OCI-LY1 (cell line): ENCODE data around the gene TMED10.
A peak's percentile ranks its signal among the peaks of the same experiment; 100 is the strongest.

Experiments used
- H2AFZ ChIP-seq: fragments of 200-600 bp; sonication (generic), shearing (Covaris generic); 2 replicates; pipeline ENCODE4 v1.6.0; 2014; ENCODE audit warnings: antibody characterized with exemption, mild to moderate bottlenecking, low read length
- H3F3A ChIP-seq: fragments of 200-600 bp; sonication (generic), shearing (Covaris generic); 2 replicates; pipeline ENCODE4 v1.6.0; 2014; ENCODE audit warnings: mild to moderate bottlenecking, antibody characterized with exemption, low read length, moderate library complexity; ENCODE audit not compliant: insufficient read depth
- H3K27ac ChIP-seq: fragments of 200-600 bp; sonication (generic); 2 replicates; pipeline ENCODE4 v1.5.1; 2014; ENCODE audit warnings: low read length, mixed run types, mild to moderate bottlenecking, low read depth; ENCODE audit not compliant: poor library complexity, severe bottlenecking
- H3K27me3 ChIP-seq: fragments of 200-600 bp; sonication (generic); 2 replicates; pipeline ENCODE4 v1.6.0; 2014; ENCODE audit warnings: antibody characterized with exemption, mild to moderate bottlenecking, low read length, moderate library complexity; ENCODE audit not compliant: insufficient read depth
- H3K36me3 ChIP-seq: fragments of 200-600 bp; sonication (generic); 2 replicates; pipeline ENCODE4 v1.6.1; 2014; ENCODE audit warnings: mild to moderate bottlenecking, antibody characterized with exemption, low read length, moderate library complexity, mixed read lengths; ENCODE audit not compliant: insufficient read depth
- H3K4me1 ChIP-seq: fragments of 200-600 bp; sonication (generic); 2 replicates; pipeline ENCODE4 v1.5.1; 2014; ENCODE audit warnings: mild to moderate bottlenecking, low read length, moderate library complexity; ENCODE audit not compliant: insufficient read depth, severe bottlenecking
- H3K4me2 ChIP-seq: fragments of 200-600 bp; sonication (generic), shearing (Covaris generic); 2 replicates; pipeline ENCODE4 v1.6.1; 2014; ENCODE audit warnings: low read length
- H3K4me3 ChIP-seq: fragments of 200-600 bp; sonication (generic); 2 replicates; pipeline ENCODE4 v1.5.1; 2014; ENCODE audit warnings: low read length, low read depth, mild to moderate bottlenecking, mixed read lengths; ENCODE audit not compliant: poor library complexity, severe bottlenecking
- H3K79me2 ChIP-seq: fragments of 200-600 bp; shearing (Covaris generic); 2 replicates; pipeline ENCODE4 v1.6.1; 2016; ENCODE audit warnings: mixed run types, low read length, mixed read lengths; ENCODE audit not compliant: insufficient read depth
- H3K9ac ChIP-seq: fragments of 200-600 bp; sonication (generic), shearing (Covaris generic); 2 replicates; pipeline ENCODE4 v1.6.1; 2014; ENCODE audit warnings: mild to moderate bottlenecking, low read length, mixed read lengths
- H3K9me2 ChIP-seq: fragments of 200-600 bp; sonication (generic), shearing (Covaris generic); 2 replicates; pipeline ENCODE4 v1.6.1; 2014; ENCODE audit warnings: low read depth, mild to moderate bottlenecking, low read length, mixed read lengths
- H3K9me3 ChIP-seq: fragments of 200-600 bp; shearing (Covaris generic); 2 replicates; pipeline ENCODE4 v1.6.1; 2014; ENCODE audit warnings: low read length, mixed read lengths
- H4K20me1 ChIP-seq: fragments of 200-600 bp; sonication (generic), shearing (Covaris generic); 2 replicates; pipeline ENCODE4 v1.6.0; 2016; ENCODE audit warnings: mild to moderate bottlenecking, low read length; ENCODE audit not compliant: insufficient read depth
- EZH2 ChIP-seq: fragments of 200-600 bp; sonication (generic), shearing (Covaris generic); IDR thresholded peaks from 2 replicates; pipeline ENCODE4 v1.8.0; 2017; ENCODE audit warnings: borderline replicate concordance, mixed run types, mild to moderate bottlenecking, antibody characterized with exemption, low read length, moderate library complexity, mixed read lengths
- TF ChIP-seq, protein P1 (sequence below): fragments of 200-600 bp; sonication (generic), shearing (Covaris generic); IDR thresholded peaks from 2 replicates; pipeline ENCODE4 v1.5.1; 2017; ENCODE audit warnings: mild to moderate bottlenecking, antibody characterized with exemption, low read length, moderate library complexity, mixed read lengths

Gene TMED10

DNA sequence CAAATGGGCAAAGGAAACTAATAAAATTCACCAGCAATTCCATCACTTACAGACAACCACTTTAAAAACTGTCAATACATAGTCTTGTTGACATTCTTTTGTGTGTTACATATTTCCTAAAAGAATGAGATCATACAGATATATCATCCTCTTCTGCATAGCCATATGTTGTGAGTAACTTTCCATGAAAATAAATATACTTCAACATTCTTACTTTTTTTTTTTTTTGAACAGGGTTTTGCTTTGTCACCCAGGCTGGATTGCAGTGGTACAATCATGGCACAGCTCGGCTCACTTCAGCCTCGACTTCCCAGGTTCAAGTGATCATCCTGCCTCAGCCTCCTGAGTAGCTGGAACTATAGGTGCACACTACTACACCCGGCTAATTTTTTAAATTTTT, 86.1 kb downstream of the TMED10 start:
- H3K79me2 ChIP-seq = no peaks in the 10 kb centered on the region
- H4K20me1 ChIP-seq = no peaks in the 10 kb centered on the region
- H3K9me2 ChIP-seq = no peaks in the 10 kb centered on the region
- no peaks in the 10 kb centered on the region for H3K4me1 ChIP-seq
- H3K9ac ChIP-seq = no peak overlapping the region
- H3K36me3 ChIP-seq = peaks cover 64% of the 10 kb centered on the region
- H3K4me3 ChIP-seq = no peak overlapping the region
- H3K9me3 ChIP-seq = no peaks in the 10 kb centered on the region
- H2AFZ ChIP-seq = no peak overlapping the region
- H3K4me2 ChIP-seq = no peak overlapping the region
- no peaks in the 10 kb centered on the region for H3F3A ChIP-seq
- no peak overlapping the region for H3K27ac ChIP-seq
- no peak for TF ChIP-seq EZH2
- H3K27me3 ChIP-seq = no peaks in the 10 kb centered on the region

DNA sequence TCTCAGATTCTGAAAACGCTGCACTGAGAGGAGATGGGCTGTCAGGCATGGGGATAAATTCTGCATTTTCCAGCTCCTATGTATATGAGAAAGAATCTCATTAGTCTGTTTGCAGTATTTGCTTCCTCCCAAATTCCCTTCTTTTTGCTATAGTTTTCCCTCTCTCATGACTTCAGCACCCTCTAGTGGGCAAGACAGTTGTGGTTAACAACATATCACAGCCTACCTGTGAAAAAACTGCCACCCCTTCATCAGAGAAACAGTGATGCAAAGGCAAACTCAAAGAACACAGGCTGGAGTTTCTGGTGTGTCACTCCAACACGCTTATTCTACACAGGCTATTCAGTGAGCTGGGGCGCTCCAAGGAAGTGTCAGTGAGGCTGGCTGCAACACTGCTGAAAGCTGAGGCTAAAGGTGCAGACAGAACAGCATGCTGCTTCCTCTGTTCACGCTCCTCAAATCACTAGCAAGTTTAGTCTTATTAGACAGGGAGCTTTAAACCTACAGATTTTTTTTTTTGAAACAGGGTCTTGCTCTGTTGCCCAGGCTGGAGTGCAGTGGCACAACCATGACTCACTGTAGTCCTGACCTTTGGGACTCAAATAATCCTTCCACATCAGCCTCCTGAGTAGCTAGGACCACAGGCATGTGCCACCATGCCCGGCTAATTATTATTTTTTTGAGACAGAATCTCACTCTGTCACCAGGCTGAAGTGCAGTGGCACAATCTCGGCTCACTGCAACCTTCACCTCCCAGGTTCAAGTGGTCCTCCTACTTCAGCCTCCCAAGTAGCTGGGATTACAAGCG, 87.6 kb downstream of the TMED10 start:
- no peak overlapping the region for H3K27ac ChIP-seq
- no peaks in the 10 kb centered on the region for H3K27me3 ChIP-seq
- no peaks in the 10 kb centered on the region for H3K79me2 ChIP-seq
- H4K20me1 ChIP-seq = no peaks in the 10 kb centered on the region
- H3F3A ChIP-seq = no peaks in the 10 kb centered on the region
- no peak overlapping the region for H3K4me2 ChIP-seq
- no peak overlapping the region for H3K9ac ChIP-seq
- no peaks in the 10 kb centered on the region for H3K9me3 ChIP-seq
- H3K9me2 ChIP-seq = no peaks in the 10 kb centered on the region
- H3K4me3 ChIP-seq = no peak overlapping the region
- no peaks in the 10 kb centered on the region for H3K4me1 ChIP-seq
- H2AFZ ChIP-seq = no peak overlapping the region
- TF ChIP-seq, protein P1, sequence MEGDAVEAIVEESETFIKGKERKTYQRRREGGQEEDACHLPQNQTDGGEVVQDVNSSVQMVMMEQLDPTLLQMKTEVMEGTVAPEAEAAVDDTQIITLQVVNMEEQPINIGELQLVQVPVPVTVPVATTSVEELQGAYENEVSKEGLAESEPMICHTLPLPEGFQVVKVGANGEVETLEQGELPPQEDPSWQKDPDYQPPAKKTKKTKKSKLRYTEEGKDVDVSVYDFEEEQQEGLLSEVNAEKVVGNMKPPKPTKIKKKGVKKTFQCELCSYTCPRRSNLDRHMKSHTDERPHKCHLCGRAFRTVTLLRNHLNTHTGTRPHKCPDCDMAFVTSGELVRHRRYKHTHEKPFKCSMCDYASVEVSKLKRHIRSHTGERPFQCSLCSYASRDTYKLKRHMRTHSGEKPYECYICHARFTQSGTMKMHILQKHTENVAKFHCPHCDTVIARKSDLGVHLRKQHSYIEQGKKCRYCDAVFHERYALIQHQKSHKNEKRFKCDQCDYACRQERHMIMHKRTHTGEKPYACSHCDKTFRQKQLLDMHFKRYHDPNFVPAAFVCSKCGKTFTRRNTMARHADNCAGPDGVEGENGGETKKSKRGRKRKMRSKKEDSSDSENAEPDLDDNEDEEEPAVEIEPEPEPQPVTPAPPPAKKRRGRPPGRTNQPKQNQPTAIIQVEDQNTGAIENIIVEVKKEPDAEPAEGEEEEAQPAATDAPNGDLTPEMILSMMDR = peak; percentile 80
- no peak for TF ChIP-seq EZH2
- H3K36me3 ChIP-seq = peaks cover 64% of the 10 kb centered on the region

DNA sequence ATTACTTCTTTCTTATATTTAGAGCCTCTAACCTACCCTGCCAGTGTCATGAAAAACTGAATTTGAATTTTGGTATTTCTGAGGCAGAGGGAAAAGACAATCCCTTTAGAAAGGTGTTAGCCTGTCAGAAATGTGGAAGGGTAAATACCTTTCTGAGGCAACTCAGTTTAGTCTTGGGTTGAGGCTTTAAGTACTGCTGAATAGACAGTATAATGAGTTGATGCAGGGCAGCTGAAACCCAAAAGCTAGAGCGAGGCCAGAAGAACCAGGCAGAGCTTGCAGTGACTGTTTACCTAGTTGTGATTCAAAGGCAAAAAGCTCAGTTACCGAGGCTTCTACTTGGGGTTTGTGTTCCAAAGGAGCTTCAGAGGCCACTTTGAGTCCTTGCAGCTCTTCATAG, 88.3 kb downstream of the TMED10 start:
- H3K36me3 ChIP-seq = peaks cover 67% of the 10 kb centered on the region
- H3F3A ChIP-seq = no peaks in the 10 kb centered on the region
- no peaks in the 10 kb centered on the region for H4K20me1 ChIP-seq
- no peak overlapping the region for H3K4me2 ChIP-seq
- no peaks in the 10 kb centered on the region for H3K9me3 ChIP-seq
- H3K9ac ChIP-seq = no peak overlapping the region
- no peak for TF ChIP-seq EZH2
- TF ChIP-seq, protein P1 = no peak
- no peaks in the 10 kb centered on the region for H3K9me2 ChIP-seq
- H3K79me2 ChIP-seq = no peaks in the 10 kb centered on the region
- no peak overlapping the region for H3K27ac ChIP-seq
- no peaks in the 10 kb centered on the region for H3K27me3 ChIP-seq
- no peaks in the 10 kb centered on the region for H3K4me1 ChIP-seq
- H3K4me3 ChIP-seq = no peak overlapping the region
- H2AFZ ChIP-seq = no peak overlapping the region

DNA sequence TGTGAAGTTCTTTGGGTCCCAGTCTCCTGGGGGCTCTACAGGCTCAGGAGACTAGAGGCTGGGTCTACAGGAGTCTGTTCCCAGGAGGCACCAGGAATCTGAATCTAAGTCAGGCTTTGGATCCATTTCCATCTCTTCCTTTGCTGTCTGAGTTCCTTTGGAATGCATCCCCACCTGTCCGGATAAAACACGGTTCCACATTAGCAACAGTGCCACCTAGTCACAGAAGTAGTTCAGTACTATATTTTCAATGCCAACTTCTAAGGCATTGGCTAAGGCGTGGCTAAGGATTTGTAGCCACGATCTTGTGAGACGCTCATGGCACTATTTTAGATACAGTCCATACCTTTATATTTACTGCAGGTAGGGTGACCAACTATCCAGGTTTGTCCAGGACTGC, 91.9 kb downstream of the TMED10 start:
- H2AFZ ChIP-seq = no peak overlapping the region
- TF ChIP-seq EZH2 = no peak
- TF ChIP-seq, protein P1 = peak; percentile 20; the same call in 1 of the 2 replicates
- H3K9ac ChIP-seq = no peak overlapping the region
- H3K9me2 ChIP-seq = no peaks in the 10 kb centered on the region
- peaks cover 77% of the 10 kb centered on the region for H3K36me3 ChIP-seq
- no peaks in the 10 kb centered on the region for H3K4me1 ChIP-seq
- H3K79me2 ChIP-seq = no peaks in the 10 kb centered on the region
- no peaks in the 10 kb centered on the region for H3K9me3 ChIP-seq
- no peaks in the 10 kb centered on the region for H3K27me3 ChIP-seq
- no peak overlapping the region for H3K27ac ChIP-seq
- no peaks in the 10 kb centered on the region for H3F3A ChIP-seq
- H4K20me1 ChIP-seq = no peaks in the 10 kb centered on the region
- no peak overlapping the region for H3K4me3 ChIP-seq
- H3K4me2 ChIP-seq = no peak overlapping the region
